Activated naive CD4-positive, alpha-beta T cell treated with anti-CD3 and anti-CD28 coated beads for 36 hours (primary cell): ENCODE results near the gene ARNT2. TPM values are rescaled to one million over a fixed set of nuclear protein-coding genes. Genes with fewer than 3 reads are reported as not detected.

Experiments
- CTCF ChIA-PET: fragments of 350-600 bp; sonication (Branson Sonifier 250); formaldehyde crosslinking; loops from one replicate; lab custom pipeline; 2021; ENCODE audit warnings: antibody characterized with exemption; lab: Charles Lee
- DNase-seq: peaks from one replicate; pipeline ENCODE4 v3.0.0-alpha.2; 2020
- H3K27ac Mint-ChIP-seq: one replicate; pipeline ENCODE4 v1.8.0; 2021; ENCODE audit warnings: mild to moderate bottlenecking, mixed read lengths
- H3K27me3 Mint-ChIP-seq: one replicate; pipeline ENCODE4 v1.8.0; 2021; ENCODE audit warnings: low read depth, mixed read lengths
- H3K36me3 Mint-ChIP-seq: one replicate; pipeline ENCODE4 v1.8.0; 2021; ENCODE audit warnings: low read depth, mixed read lengths
- H3K4me1 Mint-ChIP-seq: one replicate; pipeline ENCODE4 v1.8.0; 2021; ENCODE audit warnings: low read depth, mixed read lengths
- H3K4me3 Mint-ChIP-seq: one replicate; pipeline ENCODE4 v1.8.0; 2021; ENCODE audit warnings: mild to moderate bottlenecking, moderate library complexity, mixed read lengths
- H3K9me3 Mint-ChIP-seq: one replicate; pipeline ENCODE4 v1.8.0; 2021; ENCODE audit warnings: mixed read lengths
- intact Hi-C: fragments of 100-400 bp; cut with micrococcal nuclease; formaldehyde crosslinking; loops from one replicate; pipeline ENCODE4 v1.15.1; 2023
- total RNA-seq, 2 experiments: library from RNA; stranded (reverse); gene quantifications; one replicate each; pipeline ENCODE4 v1.2.3, GENCODE V29; 2021

The ARNT2 gene
- total RNA-seq, 2 experiments from 2014 or later, result 0.14 TPM; not detected in 1

- Mint-ChIP-seq H3K27me3 (peaks cover 1% of the 10 kb centered on the region), H3K27ac (no peak overlapping the region), H3K4me3 (no peak overlapping the region), H3K9me3 (no peaks in the 10 kb centered on the region), H3K36me3 (no peaks in the 10 kb centered on the region), H3K4me1 (no peaks in the 10 kb centered on the region)
- no peak for DNase-seq
- intact Hi-C loops, result no loop called here
- CTCF ChIA-PET, result no interaction called here
These were observed 45.6 kb downstream of the ARNT2 start for GRCh38 chr15:80449825-80450224.

- no peaks in the 10 kb centered on the region for H3K9me3 Mint-ChIP-seq
- no peak for DNase-seq
- H3K4me1 Mint-ChIP-seq, result peaks cover 3% of the 10 kb centered on the region
- H3K27ac Mint-ChIP-seq, result no peak overlapping the region
- peaks cover 10% of the 10 kb centered on the region for H3K27me3 Mint-ChIP-seq
- no peak overlapping the region for H3K4me3 Mint-ChIP-seq
- intact Hi-C loops, result no loop called here
- no peaks in the 10 kb centered on the region for H3K36me3 Mint-ChIP-seq
- CTCF ChIA-PET, result no interaction called here
These were observed 46.7 kb downstream of the ARNT2 start for GRCh38 chr15:80450811-80451321.

GRCh38 chr15:80452166-80452565 lies 48.0 kb downstream of the ARNT2 start:
- CTCF ChIA-PET, result no interaction called here
- DNase-seq, result no peak
- no peak overlapping the region for H3K27ac Mint-ChIP-seq
- H3K36me3 Mint-ChIP-seq, result no peaks in the 10 kb centered on the region
- intact Hi-C loops, result no loop called here
- peaks cover 10% of the 10 kb centered on the region for H3K27me3 Mint-ChIP-seq
- no peaks in the 10 kb centered on the region for H3K9me3 Mint-ChIP-seq
- H3K4me3 Mint-ChIP-seq, result no peak overlapping the region
- H3K4me1 Mint-ChIP-seq, result peaks cover 3% of the 10 kb centered on the region

- no peak overlapping the region for H3K27ac Mint-ChIP-seq
- DNase-seq, result no peak
- no peaks in the 10 kb centered on the region for H3K36me3 Mint-ChIP-seq
- no peak overlapping the region for H3K4me3 Mint-ChIP-seq
- peaks cover 10% of the 10 kb centered on the region for H3K27me3 Mint-ChIP-seq
- intact Hi-C loops, result loop anchor here (1.0 to 5.0 kb wide), 5 partner anchors 57 to 515 kb away; partner anchors contain the start of gene ABHD17C
- H3K9me3 Mint-ChIP-seq, result no peaks in the 10 kb centered on the region
- peaks cover 3% of the 10 kb centered on the region for H3K4me1 Mint-ChIP-seq
- CTCF ChIA-PET, result interaction anchor here (0.6 to 5.0 kb wide), 10 partner anchors 15 to 513 kb away, joined by 3 to 59 read pairs (median 5); no protein-coding TSS in a partner anchor
These were observed 51.0 kb downstream of the ARNT2 start for GRCh38 chr15:80455051-80455648.

- H3K27me3 Mint-ChIP-seq, result peaks cover 10% of the 10 kb centered on the region
- intact Hi-C loops, result loop anchor here (1.0 to 5.0 kb wide), 7 partner anchors 56 to 810 kb away; partner anchors contain the start of gene ABHD17C
- CTCF ChIA-PET, result interaction anchor here (0.7 to 5.0 kb wide), 14 partner anchors 10 to 810 kb away, joined by 3 to 59 read pairs (median 5); no protein-coding TSS in a partner anchor
- H3K4me1 Mint-ChIP-seq, result peaks cover 3% of the 10 kb centered on the region
- H3K36me3 Mint-ChIP-seq, result no peaks in the 10 kb centered on the region
- no peak overlapping the region for H3K4me3 Mint-ChIP-seq
- no peak overlapping the region for H3K27ac Mint-ChIP-seq
- H3K9me3 Mint-ChIP-seq, result no peaks in the 10 kb centered on the region
- DNase-seq, result peak; percentile 63
These were observed 51.7 kb downstream of the ARNT2 start for GRCh38 chr15:80455668-80456442.

- H3K4me1 Mint-ChIP-seq, result peaks cover 3% of the 10 kb centered on the region
- no peak for DNase-seq
- H3K4me3 Mint-ChIP-seq, result no peak overlapping the region
- no peaks in the 10 kb centered on the region for H3K36me3 Mint-ChIP-seq
- intact Hi-C loops, result loop anchor here (1.0 to 5.0 kb wide), 5 partner anchors 55 to 809 kb away; partner anchors contain the start of gene ABHD17C
- CTCF ChIA-PET, result interaction anchor here (0.8 to 5.0 kb wide), 12 partner anchors 10 to 809 kb away, joined by 3 to 59 read pairs (median 5); no protein-coding TSS in a partner anchor
- peaks cover 10% of the 10 kb centered on the region for H3K27me3 Mint-ChIP-seq
- H3K27ac Mint-ChIP-seq, result no peak overlapping the region
- H3K9me3 Mint-ChIP-seq, result no peaks in the 10 kb centered on the region
These were observed 52.6 kb downstream of the ARNT2 start for GRCh38 chr15:80456517-80457492.

GRCh38 chr15:80457896-80458295 lies 53.7 kb downstream of the ARNT2 start:
- H3K27ac Mint-ChIP-seq, result no peak overlapping the region
- no peak overlapping the region for H3K4me3 Mint-ChIP-seq
- intact Hi-C loops, result loop anchor here (5.0 kb wide), 3 partner anchors 54 to 239 kb away; partner anchors contain the start of gene ABHD17C
- H3K4me1 Mint-ChIP-seq, result peaks cover 3% of the 10 kb centered on the region
- H3K9me3 Mint-ChIP-seq, result no peaks in the 10 kb centered on the region
- CTCF ChIA-PET, result interaction anchor here (0.6 to 5.0 kb wide), 5 partner anchors 16 to 513 kb away, joined by 3 to 59 read pairs (median 9); no protein-coding TSS in a partner anchor
- H3K36me3 Mint-ChIP-seq, result no peaks in the 10 kb centered on the region
- no peak for DNase-seq
- H3K27me3 Mint-ChIP-seq, result peaks cover 10% of the 10 kb centered on the region

GRCh38 chr15:80458580-80458979 lies 54.4 kb downstream of the ARNT2 start:
- Mint-ChIP-seq H3K27me3 (peaks cover 10% of the 10 kb centered on the region), H3K27ac (no peak overlapping the region), H3K36me3 (no peaks in the 10 kb centered on the region), H3K4me1 (peaks cover 3% of the 10 kb centered on the region), H3K4me3 (no peak overlapping the region), H3K9me3 (no peaks in the 10 kb centered on the region)
- CTCF ChIA-PET, result interaction anchor here (0.6 to 5.0 kb wide), 2 partner anchors 294 to 318 kb away, joined by 3 to 59 read pairs; no protein-coding TSS in a partner anchor
- intact Hi-C loops, result loop anchor here (5.0 kb wide), 3 partner anchors 54 to 239 kb away; partner anchors contain the start of gene ABHD17C
- no peak for DNase-seq

- Mint-ChIP-seq H3K36me3 (no peaks in the 10 kb centered on the region), H3K4me3 (no peak overlapping the region), H3K27ac (no peak overlapping the region), H3K4me1 (peaks cover 3% of the 10 kb centered on the region), H3K9me3 (no peaks in the 10 kb centered on the region), H3K27me3 (peaks cover 9% of the 10 kb centered on the region)
- DNase-seq, result no peak
- intact Hi-C loops, result loop anchor here (5.0 kb wide), 3 partner anchors 53 to 238 kb away; partner anchors contain the start of gene ABHD17C
- CTCF ChIA-PET, result interaction anchor here (0.6 to 2.3 kb wide), 2 partner anchors 318 to 1594 kb away, joined by 3 to 7 read pairs; no protein-coding TSS in a partner anchor
These were observed 55.2 kb downstream of the ARNT2 start for GRCh38 chr15:80459380-80459779.

GRCh38 chr15:80459818-80460217 lies 55.6 kb downstream of the ARNT2 start:
- intact Hi-C loops, result loop anchor here (5.0 kb wide), 3 partner anchors 52 to 237 kb away; partner anchors contain the start of gene ABHD17C

More at GRCh38 chr15:80459818-80460217, 55.6 kb downstream of the ARNT2 start:
- Mint-ChIP-seq H3K4me3 (no peak overlapping the region), H3K36me3 (no peaks in the 10 kb centered on the region), H3K9me3 (no peaks in the 10 kb centered on the region), H3K27ac (no peak overlapping the region), H3K4me1 (peaks cover 3% of the 10 kb centered on the region), H3K27me3 (peaks cover 9% of the 10 kb centered on the region)
- CTCF ChIA-PET, result interaction anchor here (0.6 to 2.3 kb wide), 2 partner anchors 317 to 1595 kb away, joined by 3 to 7 read pairs; no protein-coding TSS in a partner anchor
- DNase-seq, result no peak
